ENCODE results near the gene MCOLN1.
"Not testable (repeated sequence)": the region's sequence is repeated elsewhere in the genome, so short reads cannot be mapped to it uniquely, and the experiment has no call there.

The MCOLN1 gene

GRCh38 chr19:7544626-7545025 is 22.2 kb downstream of the MCOLN1 start:
- no peak for DNase-seq

- no peak for DNase-seq
Observed at GRCh38 chr19:7545300-7545699, 22.9 kb downstream of the MCOLN1 start.

- DNase-seq = no peak
Observed at GRCh38 chr19:7545904-7546303, 23.5 kb downstream of the MCOLN1 start.

- DNase-seq = no peak
Observed at GRCh38 chr19:7547159-7547558, 24.7 kb downstream of the MCOLN1 start.

GRCh38 chr19:7549429-7550148 is 27.2 kb downstream of the MCOLN1 start:
- no peak for DNase-seq

GRCh38 chr19:7550169-7550770 is 27.8 kb downstream of the MCOLN1 start:
- no peak for DNase-seq

- no peak for DNase-seq
Observed at GRCh38 chr19:7550987-7551761, 28.8 kb downstream of the MCOLN1 start.

GRCh38 chr19:7552781-7553180 is 30.4 kb downstream of the MCOLN1 start:
- no peak for DNase-seq

GRCh38 chr19:7554565-7554964 is 32.1 kb downstream of the MCOLN1 start:
- no peak for DNase-seq

- no peak for DNase-seq
Observed at GRCh38 chr19:7554990-7555864, 32.8 kb downstream of the MCOLN1 start.

GRCh38 chr19:7556696-7557315 is 34.4 kb downstream of the MCOLN1 start:
- DNase-seq = no peak

GRCh38 chr19:7558667-7559066 is 36.2 kb downstream of the MCOLN1 start:
- no peak for DNase-seq

GRCh38 chr19:7559102-7559501 is 36.7 kb downstream of the MCOLN1 start:
- DNase-seq = no peak

- DNase-seq = no peak
Observed at GRCh38 chr19:7560255-7560654, 37.8 kb downstream of the MCOLN1 start.

- DNase-seq = no peak
Observed at GRCh38 chr19:7561325-7561724, 38.9 kb downstream of the MCOLN1 start.

GRCh38 chr19:7562646-7563393 is 40.4 kb downstream of the MCOLN1 start:
- no peak for DNase-seq

GRCh38 chr19:7564866-7565265 is 42.4 kb downstream of the MCOLN1 start:
- DNase-seq = no peak

- DNase-seq = no peak
Observed at GRCh38 chr19:7565332-7565731, 42.9 kb downstream of the MCOLN1 start.

GRCh38 chr19:7570761-7571160 is 48.3 kb downstream of the MCOLN1 start:
- DNase-seq = no peak

GRCh38 chr19:7575434-7576040 is 53.1 kb downstream of the MCOLN1 start:
- DNase-seq = no peak

GRCh38 chr19:7577422-7577821 is 55.0 kb downstream of the MCOLN1 start:
- DNase-seq = not testable (repeated sequence)
